ENCODE measurements around the gene NANOS3. TPM values are rescaled to one million over a fixed set of nuclear protein-coding genes. Genes with fewer than 3 reads are reported as not detected.
A peak's percentile ranks its signal among the peaks of the same experiment; 100 is the strongest.

Gene NANOS3
- total and polyA plus RNA-seq, 5 donors from 2014 or later, result not detected

- no peaks in the 10 kb centered on the region for H3K9me3 ChIP-seq (ENCODE audit: control insufficient read depth in 2 of 2, low read length in 2 of 2)
- Mint-ChIP-seq H3K27ac (peak overlapping the region; percentile 95 to 98 (median 97)), H3K36me3 (no peaks in the 10 kb centered on the region), H3K27me3 (peaks cover 9% of the 10 kb centered on the region), H3K4me1 (peaks cover 6 to 86% (median 33%) of the 10 kb centered on the region in 4 donors), H3K4me3 (peak overlapping the region; percentile 89 to 98 (median 93)), H3K9me3 (peaks cover 0 to 5% (median 0%) of the 10 kb centered on the region in 7 donors)
- ATAC-seq (ENCODE audit: low read depth in 2 of 2), result no peak
- H3K4me1 ChIP-seq (ENCODE audit: control insufficient read depth, insufficient read depth, low read length, poor library complexity, severe bottlenecking), result peaks cover 90% of the 10 kb centered on the region
- peak; percentile 34 to 45 (median 39) for DNase-seq
- H3K27ac ChIP-seq (ENCODE audit: insufficient read depth, low read length, poor library complexity, severe bottlenecking), result peak overlapping the region; percentile 99
- H3K4me3 ChIP-seq (ENCODE audit: low read depth, low read length), result peak overlapping the region; percentile 91
- H3K27me3 ChIP-seq (ENCODE audit: control insufficient read depth, insufficient read depth, low read length), result no peaks in the 10 kb centered on the region
- H3K36me3 ChIP-seq (ENCODE audit: control insufficient read depth, insufficient read depth, low read length), result peaks cover under 1% of the 10 kb centered on the region
Observed at GRCh38 chr19:13841086-13841961, 35.6 kb upstream of the NANOS3 start.

DNA sequence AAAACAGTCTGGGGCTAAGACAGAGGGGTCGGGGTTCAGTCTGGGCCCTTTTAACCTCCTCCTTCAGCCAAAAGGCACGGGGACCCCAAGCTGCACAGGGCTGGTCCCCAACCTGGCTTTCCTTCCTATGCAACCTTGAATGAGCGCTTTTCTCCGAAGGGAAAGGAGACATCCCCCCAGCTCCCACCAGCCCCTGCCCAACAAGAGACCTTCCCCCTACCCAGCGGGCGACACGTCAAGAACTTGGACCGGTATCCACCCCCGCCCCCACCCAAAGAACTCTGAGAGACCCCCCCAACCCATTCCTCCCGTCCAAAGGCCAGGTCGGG lies 35.0 kb upstream of the NANOS3 start:
- H3K4me3 ChIP-seq (ENCODE audit: low read depth, low read length), result peak overlapping the region; percentile 91
- no peaks in the 10 kb centered on the region for H3K36me3 Mint-ChIP-seq
- ATAC-seq (ENCODE audit: low read depth in 2 of 2), result no peak
- H3K27me3 ChIP-seq (ENCODE audit: control insufficient read depth, insufficient read depth, low read length), result no peaks in the 10 kb centered on the region
- DNase-seq, result peak in 1 of 3 donors; percentile 26
- peaks cover 6 to 86% (median 35%) of the 10 kb centered on the region in 4 donors for H3K4me1 Mint-ChIP-seq
- H3K27me3 Mint-ChIP-seq, result peaks cover 15% of the 10 kb centered on the region
- H3K9me3 ChIP-seq (ENCODE audit: control insufficient read depth in 2 of 2, low read length in 2 of 2), result no peaks in the 10 kb centered on the region
- peaks cover 89% of the 10 kb centered on the region for H3K4me1 ChIP-seq (ENCODE audit: control insufficient read depth, insufficient read depth, low read length, poor library complexity, severe bottlenecking)
- peak overlapping the region; percentile 89 to 98 (median 93) for H3K4me3 Mint-ChIP-seq
- peaks cover 0 to 5% (median 0%) of the 10 kb centered on the region in 7 donors for H3K9me3 Mint-ChIP-seq
- peak overlapping the region; percentile 99 for H3K27ac ChIP-seq (ENCODE audit: insufficient read depth, low read length, poor library complexity, severe bottlenecking)
- peak overlapping the region; percentile 95 to 98 (median 97) for H3K27ac Mint-ChIP-seq
- no peaks in the 10 kb centered on the region for H3K36me3 ChIP-seq (ENCODE audit: control insufficient read depth, insufficient read depth, low read length)

DNA sequence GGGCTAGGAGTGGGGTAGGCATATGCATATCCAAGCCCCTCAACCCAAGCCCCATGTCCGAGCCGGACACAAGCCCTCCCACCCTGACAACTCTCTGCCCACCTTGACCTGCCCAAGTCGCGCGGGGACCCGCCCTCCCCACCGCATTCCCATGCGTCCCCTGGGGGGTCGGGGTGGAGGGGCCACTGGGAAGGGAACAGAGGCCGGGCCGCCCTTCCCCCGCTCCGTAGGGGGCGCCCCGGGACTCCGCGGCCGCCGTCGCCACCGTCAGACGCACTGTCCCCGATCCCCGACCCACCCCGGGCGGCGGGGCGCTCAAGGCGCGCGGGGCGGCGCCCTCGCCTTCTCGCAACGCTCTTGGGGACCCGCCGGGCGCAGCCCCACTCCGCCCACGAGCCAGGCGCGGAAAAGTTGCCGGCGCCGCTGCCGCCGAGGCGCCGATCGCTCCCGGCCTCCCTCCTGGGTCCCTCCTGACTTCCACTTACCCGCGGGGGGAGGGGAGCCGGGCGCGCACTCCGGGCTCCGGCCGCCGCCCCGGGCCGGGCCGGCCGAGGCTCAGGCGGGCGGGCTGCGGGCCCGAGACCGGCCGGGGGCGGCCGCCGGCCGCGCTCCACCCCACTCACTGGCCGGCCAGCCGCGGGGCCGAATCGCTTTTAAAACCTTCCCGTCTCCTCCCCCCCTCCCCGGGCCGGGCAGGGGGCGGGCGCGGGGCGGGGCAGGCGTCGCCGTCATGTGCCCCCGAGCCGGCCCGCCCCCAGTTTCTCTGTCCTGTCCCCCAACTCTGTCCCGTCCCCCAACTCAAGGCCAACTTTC lies 34.4 kb upstream of the NANOS3 start:
- Mint-ChIP-seq H3K4me1 (peaks cover 6 to 81% (median 31%) of the 10 kb centered on the region in 4 donors), H3K9me3 (peaks cover 0 to 5% (median 0%) of the 10 kb centered on the region in 7 donors), H3K4me3 (peak overlapping the region; percentile 89 to 98 (median 93)), H3K27ac (peak overlapping the region; percentile 95 to 100 (median 98)), H3K27me3 (peaks cover 17% of the 10 kb centered on the region), H3K36me3 (no peaks in the 10 kb centered on the region)
- peak; percentile 66 to 75 (median 70) for DNase-seq
- H3K36me3 ChIP-seq (ENCODE audit: control insufficient read depth, insufficient read depth, low read length), result no peaks in the 10 kb centered on the region
- H3K27ac ChIP-seq (ENCODE audit: insufficient read depth, low read length, poor library complexity, severe bottlenecking), result peak overlapping the region; percentile 99
- no peaks in the 10 kb centered on the region for H3K9me3 ChIP-seq (ENCODE audit: control insufficient read depth in 2 of 2, low read length in 2 of 2)
- peak; percentile 2 to 3 for ATAC-seq (ENCODE audit: low read depth in 2 of 2)
- peak overlapping the region; percentile 91 for H3K4me3 ChIP-seq (ENCODE audit: low read depth, low read length)
- H3K4me1 ChIP-seq (ENCODE audit: control insufficient read depth, insufficient read depth, low read length, poor library complexity, severe bottlenecking), result peaks cover 89% of the 10 kb centered on the region
- no peaks in the 10 kb centered on the region for H3K27me3 ChIP-seq (ENCODE audit: control insufficient read depth, insufficient read depth, low read length)

DNA sequence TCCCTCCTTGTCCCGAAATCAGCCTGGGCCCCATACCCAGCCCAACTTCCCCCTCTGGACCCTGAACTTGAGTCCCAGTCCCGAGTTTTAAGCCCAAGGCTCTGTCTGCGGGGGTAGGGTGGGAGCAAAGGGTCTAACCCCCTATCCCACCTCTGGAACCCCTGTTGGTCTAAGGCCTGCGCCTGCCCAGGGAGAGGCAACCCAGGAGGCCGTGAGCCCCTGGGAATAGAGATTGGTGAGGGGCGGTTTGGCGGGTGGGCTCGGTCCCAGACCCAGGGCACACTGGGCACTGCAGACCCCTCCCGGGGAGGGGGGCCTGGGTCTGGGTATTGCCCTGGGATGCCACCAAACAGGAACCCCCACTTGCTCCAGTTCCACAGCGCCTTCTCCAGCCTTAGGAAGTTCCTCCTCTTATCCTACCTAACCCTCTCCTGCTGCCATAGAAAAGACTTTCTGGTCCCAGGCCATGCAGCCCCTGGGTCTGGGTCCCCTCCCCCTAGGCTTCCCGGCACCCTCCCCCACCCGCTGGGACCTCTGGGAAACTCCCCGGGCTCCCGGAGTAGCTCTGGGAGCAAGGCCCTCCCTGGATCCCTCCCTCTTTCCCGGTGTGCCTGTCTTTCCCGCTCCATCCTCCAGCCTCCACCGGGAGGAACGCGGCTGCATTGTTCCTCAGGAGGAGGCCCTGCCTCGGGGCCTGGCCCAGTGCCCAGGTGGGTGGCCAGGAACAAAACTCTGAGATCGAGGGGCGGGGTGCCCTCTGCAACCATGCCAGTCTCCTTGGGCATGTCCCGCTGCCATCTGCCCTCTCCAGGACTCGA lies 33.6 kb upstream of the NANOS3 start:
- no peak for ATAC-seq (ENCODE audit: low read depth in 2 of 2)
- no peaks in the 10 kb centered on the region for H3K27me3 ChIP-seq (ENCODE audit: control insufficient read depth, insufficient read depth, low read length)
- Mint-ChIP-seq H3K36me3 (no peaks in the 10 kb centered on the region), H3K4me1 (peaks cover 6 to 77% (median 29%) of the 10 kb centered on the region in 4 donors), H3K27me3 (peaks cover 16% of the 10 kb centered on the region), H3K9me3 (peaks cover 0 to 5% (median 0%) of the 10 kb centered on the region in 7 donors), H3K27ac (peak overlapping the region; percentile 95 to 100 (median 97)), H3K4me3 (peak overlapping the region; percentile 87 to 94 (median 88))
- no peaks in the 10 kb centered on the region for H3K9me3 ChIP-seq (ENCODE audit: control insufficient read depth in 2 of 2, low read length in 2 of 2)
- peaks cover 88% of the 10 kb centered on the region for H3K4me1 ChIP-seq (ENCODE audit: control insufficient read depth, insufficient read depth, low read length, poor library complexity, severe bottlenecking)
- no peak for DNase-seq
- peak overlapping the region; percentile 99 for H3K27ac ChIP-seq (ENCODE audit: insufficient read depth, low read length, poor library complexity, severe bottlenecking)
- no peak overlapping the region for H3K4me3 ChIP-seq (ENCODE audit: low read depth, low read length)
- H3K36me3 ChIP-seq (ENCODE audit: control insufficient read depth, insufficient read depth, low read length), result no peaks in the 10 kb centered on the region

GRCh38 chr19:13844130-13844631 lies 32.8 kb upstream of the NANOS3 start:
- peak overlapping the region; percentile 94 to 100 (median 97) for H3K27ac Mint-ChIP-seq
- ATAC-seq (ENCODE audit: low read depth in 2 of 2) (no peak), DNase-seq (no peak)
- H3K27me3 Mint-ChIP-seq, result peaks cover 11% of the 10 kb centered on the region
- H3K36me3 Mint-ChIP-seq, result no peaks in the 10 kb centered on the region
- Histone ChIP-seq H3K9me3 (ENCODE audit: control insufficient read depth in 2 of 2, low read length in 2 of 2) (no peaks in the 10 kb centered on the region), H3K4me3 (ENCODE audit: low read depth, low read length) (no peak overlapping the region), H3K4me1 (ENCODE audit: control insufficient read depth, insufficient read depth, low read length, poor library complexity, severe bottlenecking) (peaks cover 79% of the 10 kb centered on the region), H3K36me3 (ENCODE audit: control insufficient read depth, insufficient read depth, low read length) (no peaks in the 10 kb centered on the region), H3K27me3 (ENCODE audit: control insufficient read depth, insufficient read depth, low read length) (no peaks in the 10 kb centered on the region), H3K27ac (ENCODE audit: insufficient read depth, low read length, poor library complexity, severe bottlenecking) (peak overlapping the region; percentile 99)
- H3K4me1 Mint-ChIP-seq, result peaks cover 5 to 76% (median 30%) of the 10 kb centered on the region in 4 donors
- peaks cover 0 to 5% (median 0%) of the 10 kb centered on the region in 7 donors for H3K9me3 Mint-ChIP-seq
- H3K4me3 Mint-ChIP-seq, result peak overlapping the region; percentile 78 to 89 (median 86)

DNA sequence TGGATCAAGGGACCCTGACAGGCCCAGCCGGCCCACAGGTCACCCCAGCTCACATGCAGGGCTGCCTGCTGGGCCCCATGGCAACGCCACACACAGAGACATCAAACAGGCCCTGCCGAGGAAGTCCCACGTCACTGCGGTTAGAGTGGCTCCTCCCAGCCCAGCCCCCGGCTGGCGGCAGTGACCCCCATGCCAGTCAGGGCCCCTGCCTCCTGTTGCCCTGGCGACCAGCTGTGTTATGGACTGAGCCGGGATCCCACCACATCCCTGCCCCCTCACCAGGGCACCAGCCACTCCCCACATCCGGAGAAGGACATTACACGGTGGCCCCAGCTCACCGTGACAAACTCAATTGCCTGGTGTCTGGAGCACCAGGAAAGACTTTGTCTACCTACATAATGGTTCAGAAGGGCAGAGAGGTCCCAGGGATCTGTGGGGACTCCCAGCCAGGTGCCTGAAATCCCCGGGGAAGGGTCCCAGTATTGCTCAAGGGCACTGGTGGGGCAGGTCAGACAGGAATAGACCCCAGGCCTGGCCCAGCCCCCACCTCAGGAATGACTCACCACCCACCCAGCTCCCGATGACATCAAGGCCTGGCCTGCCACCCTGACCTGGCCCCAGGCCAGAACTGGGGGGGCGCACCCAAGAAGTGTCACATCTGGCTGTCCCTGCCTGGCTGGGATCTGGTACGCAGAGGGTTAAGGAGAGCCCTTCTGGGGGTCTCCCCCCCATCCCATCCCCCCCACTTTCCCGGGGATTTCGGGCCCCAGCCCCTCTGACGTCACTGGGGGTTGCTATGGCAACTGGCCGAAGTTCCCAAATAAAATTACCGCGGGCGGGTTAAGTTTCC lies 30.2 kb upstream of the NANOS3 start:
- Mint-ChIP-seq H3K4me3 (peak overlapping the region; percentile 89 to 95 (median 93)), H3K9me3 (peaks cover 0 to 4% (median 0%) of the 10 kb centered on the region in 7 donors), H3K27me3 (peaks cover 11% of the 10 kb centered on the region), H3K36me3 (no peaks in the 10 kb centered on the region), H3K27ac (peak overlapping the region; percentile 97 to 100 (median 100)), H3K4me1 (peaks cover 5 to 66% (median 29%) of the 10 kb centered on the region in 4 donors)
- Histone ChIP-seq H3K4me1 (ENCODE audit: control insufficient read depth, insufficient read depth, low read length, poor library complexity, severe bottlenecking) (peaks cover 68% of the 10 kb centered on the region), H3K36me3 (ENCODE audit: control insufficient read depth, insufficient read depth, low read length) (no peaks in the 10 kb centered on the region), H3K27me3 (ENCODE audit: control insufficient read depth, insufficient read depth, low read length) (no peaks in the 10 kb centered on the region), H3K27ac (ENCODE audit: insufficient read depth, low read length, poor library complexity, severe bottlenecking) (peak overlapping the region; percentile 99), H3K9me3 (ENCODE audit: control insufficient read depth in 2 of 2, low read length in 2 of 2) (no peaks in the 10 kb centered on the region), H3K4me3 (ENCODE audit: low read depth, low read length) (peak overlapping the region; percentile 59)
- peak; percentile 76 for ATAC-seq (ENCODE audit: low read depth in 2 of 2)
- peak; percentile 93 to 99 (median 97) for DNase-seq
